Measurements from ENCODE around the gene EFCAB11.

EFCAB11 gene

GRCh38 chr14:89911010-89911919 is 43.3 kb downstream of the EFCAB11 start:
- Histone ChIP-seq H3K27ac (no peak overlapping the region), H3K4me3 (ENCODE audit: low read depth in 1 of 2, low read length in 1 of 2) (no peak overlapping the region), H3K4me1 (ENCODE audit: control insufficient read depth in 1 of 2, insufficient read depth in 1 of 2, low read depth in 1 of 2, low read length in 1 of 2) (peaks cover 0 to 7% of the 10 kb centered on the region in 2 experiments), H3K36me3 (no peaks in the 10 kb centered on the region), H3K27me3 (peaks cover 4% of the 10 kb centered on the region), H3K9me3 (no peaks in the 10 kb centered on the region)
- TF ChIP-seq CTCF (IDR thresholded peaks at IDR 0.05), result no peak

- Histone ChIP-seq H3K36me3 (no peaks in the 10 kb centered on the region), H3K27me3 (peaks cover 4% of the 10 kb centered on the region), H3K9me3 (no peaks in the 10 kb centered on the region), H3K27ac (no peak overlapping the region), H3K4me1 (ENCODE audit: control insufficient read depth in 1 of 2, insufficient read depth in 1 of 2, low read depth in 1 of 2, low read length in 1 of 2) (peaks cover 0 to 7% of the 10 kb centered on the region in 2 experiments), H3K4me3 (ENCODE audit: low read depth in 1 of 2, low read length in 1 of 2) (no peak overlapping the region)
- no peak for TF ChIP-seq CTCF (IDR thresholded peaks at IDR 0.05)
Observed at GRCh38 chr14:89910691-89911009, 43.9 kb downstream of the EFCAB11 start.

GRCh38 chr14:89909586-89909985 is 44.9 kb downstream of the EFCAB11 start:
- H3K9me3 ChIP-seq, result no peaks in the 10 kb centered on the region
- no peak overlapping the region for H3K27ac ChIP-seq
- H3K36me3 ChIP-seq, result no peaks in the 10 kb centered on the region
- H3K4me1 ChIP-seq (ENCODE audit: control insufficient read depth in 1 of 2, insufficient read depth in 1 of 2, low read depth in 1 of 2, low read length in 1 of 2), result peaks cover 0 to 3% of the 10 kb centered on the region in 2 experiments
- peaks cover 4% of the 10 kb centered on the region for H3K27me3 ChIP-seq
- no peak overlapping the region for H3K4me3 ChIP-seq (ENCODE audit: low read depth in 1 of 2, low read length in 1 of 2)
- TF ChIP-seq CTCF (IDR thresholded peaks at IDR 0.05), result no peak

- H3K36me3 ChIP-seq, result no peaks in the 10 kb centered on the region
- H3K27ac ChIP-seq, result no peak overlapping the region
- no peak for TF ChIP-seq CTCF (IDR thresholded peaks at IDR 0.05)
Observed at GRCh38 chr14:89908712-89909450, 45.6 kb downstream of the EFCAB11 start.

GRCh38 chr14:89907655-89908054 is 46.9 kb downstream of the EFCAB11 start:
- Histone ChIP-seq H3K9me3 (no peaks in the 10 kb centered on the region), H3K4me3 (ENCODE audit: low read depth in 1 of 2, low read length in 1 of 2) (no peak overlapping the region), H3K27ac (no peak overlapping the region), H3K27me3 (peaks cover under 1% of the 10 kb centered on the region), H3K36me3 (no peaks in the 10 kb centered on the region), H3K4me1 (ENCODE audit: control insufficient read depth in 1 of 2, insufficient read depth in 1 of 2, low read depth in 1 of 2, low read length in 1 of 2) (peaks cover 0 to 1% of the 10 kb centered on the region in 2 experiments)
- no peak for TF ChIP-seq CTCF (IDR thresholded peaks at IDR 0.05)

More at GRCh38 chr14:89908712-89909450, 45.6 kb downstream of the EFCAB11 start:
- H3K4me1 ChIP-seq (ENCODE audit: control insufficient read depth in 1 of 2, insufficient read depth in 1 of 2, low read depth in 1 of 2, low read length in 1 of 2), result peaks cover 0 to 3% of the 10 kb centered on the region in 2 experiments
- H3K9me3 ChIP-seq, result no peaks in the 10 kb centered on the region
- peaks cover 4% of the 10 kb centered on the region for H3K27me3 ChIP-seq
- no peak overlapping the region for H3K4me3 ChIP-seq (ENCODE audit: low read depth in 1 of 2, low read length in 1 of 2)

All from neutrophil (primary cell).